Left ventricle myocardium inferior (tissue), 1 donor: ENCODE results near the gene C1orf87. TPM values are rescaled to one million over a fixed set of nuclear protein-coding genes. Genes with fewer than 3 reads are reported as not detected.

Source experiments
- DNase-seq: peaks from one replicate; pipeline ENCODE4 v3.0.0-alpha.2; 2020
- H3K27ac ChIP-seq: fragments of 200-600 bp; replicated peaks from 2 replicates; pipeline ENCODE4 v1.8.0; 2021
- H3K27me3 ChIP-seq: fragments of 200-600 bp; 2 replicates; pipeline ENCODE4 v1.8.0; 2021; ENCODE audit warnings: low read depth
- H3K36me3 ChIP-seq: fragments of 200-600 bp; 2 replicates; pipeline ENCODE4 v1.8.0; 2021
- H3K4me1 ChIP-seq: fragments of 200-600 bp; 2 replicates; pipeline ENCODE4 v1.8.0; 2021
- H3K4me3 ChIP-seq: fragments of 200-600 bp; 2 replicates; pipeline ENCODE4 v1.8.0; 2021; ENCODE audit warnings: mild to moderate bottlenecking, moderate library complexity
- H3K9me3 ChIP-seq: fragments of 200-600 bp; replicated peaks from 2 replicates; pipeline ENCODE4 v1.8.0; 2021
- intact Hi-C: fragments of 100-400 bp; cut with micrococcal nuclease; formaldehyde crosslinking; loops from one replicate; pipeline ENCODE4 v1.11.0; 2022
- total RNA-seq: library from RNA; stranded (reverse); fragmentation: NEBNext Ultra II Directional; extraction: Animal tissue kit (Norgen Biotek cat#: 25700); gene quantifications from one replicate; pipeline ENCODE4 v1.2.1, GENCODE V29; 2021
- TF ChIP-seq, protein P1 (sequence below): fragments of 200-600 bp; IDR thresholded peaks from 2 replicates; pipeline ENCODE4 v1.8.0; 2021; ENCODE audit warnings: antibody characterized with exemption, mild to moderate bottlenecking, borderline replicate concordance
- donor health status: DM: no; HTN: yes; CAD: no; lungs with severe emphysema.

The C1orf87 gene
- total RNA-seq, 1 donor from 2014 or later: not detected

DNA sequence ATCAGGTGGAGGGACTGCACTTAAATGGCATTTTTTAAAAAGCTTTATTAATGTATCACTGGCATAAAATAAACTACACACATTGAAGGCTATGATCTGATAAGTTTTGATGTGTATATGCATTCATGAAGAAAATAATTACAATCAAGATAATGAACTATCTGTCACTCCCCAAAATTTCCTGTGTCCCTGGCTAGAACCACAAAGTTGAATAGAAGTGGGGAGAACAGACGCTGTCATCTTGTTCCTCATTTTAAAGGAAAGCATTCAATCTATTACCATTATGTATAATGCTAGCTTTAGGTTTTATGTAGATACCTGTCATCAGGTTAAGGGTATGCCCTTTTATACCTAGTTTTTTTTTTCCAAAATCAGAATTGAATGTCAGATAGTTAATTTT is 38.1 kb upstream of the C1orf87 start:
- H3K27ac ChIP-seq: no peak overlapping the region
- no peak for DNase-seq
- no peaks in the 10 kb centered on the region for H3K27me3 ChIP-seq
- TF ChIP-seq, protein P1, sequence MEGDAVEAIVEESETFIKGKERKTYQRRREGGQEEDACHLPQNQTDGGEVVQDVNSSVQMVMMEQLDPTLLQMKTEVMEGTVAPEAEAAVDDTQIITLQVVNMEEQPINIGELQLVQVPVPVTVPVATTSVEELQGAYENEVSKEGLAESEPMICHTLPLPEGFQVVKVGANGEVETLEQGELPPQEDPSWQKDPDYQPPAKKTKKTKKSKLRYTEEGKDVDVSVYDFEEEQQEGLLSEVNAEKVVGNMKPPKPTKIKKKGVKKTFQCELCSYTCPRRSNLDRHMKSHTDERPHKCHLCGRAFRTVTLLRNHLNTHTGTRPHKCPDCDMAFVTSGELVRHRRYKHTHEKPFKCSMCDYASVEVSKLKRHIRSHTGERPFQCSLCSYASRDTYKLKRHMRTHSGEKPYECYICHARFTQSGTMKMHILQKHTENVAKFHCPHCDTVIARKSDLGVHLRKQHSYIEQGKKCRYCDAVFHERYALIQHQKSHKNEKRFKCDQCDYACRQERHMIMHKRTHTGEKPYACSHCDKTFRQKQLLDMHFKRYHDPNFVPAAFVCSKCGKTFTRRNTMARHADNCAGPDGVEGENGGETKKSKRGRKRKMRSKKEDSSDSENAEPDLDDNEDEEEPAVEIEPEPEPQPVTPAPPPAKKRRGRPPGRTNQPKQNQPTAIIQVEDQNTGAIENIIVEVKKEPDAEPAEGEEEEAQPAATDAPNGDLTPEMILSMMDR: no peak
- H3K4me3 ChIP-seq: no peak overlapping the region
- intact Hi-C loops: no loop called here
- H3K4me1 ChIP-seq: no peaks in the 10 kb centered on the region
- no peaks in the 10 kb centered on the region for H3K36me3 ChIP-seq
- no peaks in the 10 kb centered on the region for H3K9me3 ChIP-seq

DNA sequence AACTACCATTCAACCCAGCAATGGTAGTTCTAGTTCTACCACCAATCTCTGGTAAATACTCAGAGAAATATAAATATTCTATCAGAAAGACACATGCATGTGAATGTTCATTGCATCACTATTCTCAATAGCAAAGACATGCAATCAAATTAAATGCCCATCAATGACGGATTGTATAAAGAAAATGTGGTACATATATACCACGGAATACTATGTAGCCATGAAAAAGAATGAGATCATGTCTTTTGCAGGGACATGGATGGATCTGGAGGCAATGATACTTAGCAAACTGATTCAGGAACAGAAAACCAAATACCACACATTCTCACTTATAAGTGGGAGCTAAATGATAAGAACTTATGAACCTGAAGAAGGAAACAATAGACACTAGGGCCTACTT is 37.5 kb upstream of the C1orf87 start:
- Histone ChIP-seq H3K9me3 (no peaks in the 10 kb centered on the region), H3K4me1 (no peaks in the 10 kb centered on the region), H3K27ac (no peak overlapping the region), H3K4me3 (no peak overlapping the region), H3K36me3 (no peaks in the 10 kb centered on the region), H3K27me3 (no peaks in the 10 kb centered on the region)
- DNase-seq: no peak
- TF ChIP-seq, protein P1: no peak
- intact Hi-C loops: no loop called here

- Histone ChIP-seq H3K4me1 (no peaks in the 10 kb centered on the region), H3K27me3 (no peaks in the 10 kb centered on the region), H3K36me3 (no peaks in the 10 kb centered on the region), H3K4me3 (no peak overlapping the region), H3K9me3 (no peaks in the 10 kb centered on the region), H3K27ac (no peak overlapping the region)
- DNase-seq: no peak
- intact Hi-C loops: no loop called here
- TF ChIP-seq, protein P1: no peak
Measured at GRCh38 chr1:60108196-60108595, 34.6 kb upstream of the C1orf87 start.

GRCh38 chr1:60103186-60103585 is 29.6 kb upstream of the C1orf87 start:
- H3K27me3 ChIP-seq: peaks cover 12% of the 10 kb centered on the region
- H3K36me3 ChIP-seq: no peaks in the 10 kb centered on the region
- no peak overlapping the region for H3K4me3 ChIP-seq
- H3K9me3 ChIP-seq: no peaks in the 10 kb centered on the region
- no peak overlapping the region for H3K27ac ChIP-seq
- TF ChIP-seq, protein P1: no peak
- intact Hi-C loops: no loop called here
- no peak for DNase-seq
- no peaks in the 10 kb centered on the region for H3K4me1 ChIP-seq

GRCh38 chr1:60102267-60103061 is 28.9 kb upstream of the C1orf87 start:
- no peak overlapping the region for H3K27ac ChIP-seq
- no peaks in the 10 kb centered on the region for H3K9me3 ChIP-seq
- intact Hi-C loops: no loop called here
- TF ChIP-seq, protein P1: no peak
- H3K4me1 ChIP-seq: no peaks in the 10 kb centered on the region
- H3K27me3 ChIP-seq: peaks cover 12% of the 10 kb centered on the region
- H3K36me3 ChIP-seq: no peaks in the 10 kb centered on the region
- no peak for DNase-seq
- no peak overlapping the region for H3K4me3 ChIP-seq
